HCT116 (cell line): ENCODE data around the gene PDE6D. TPM values are rescaled to one million over a fixed set of nuclear protein-coding genes. Genes with fewer than 3 reads are reported as not detected.

Experiments
- ATAC-seq: fragments of 200-7000 bp; cut with Tn5 transposase; 2 replicates; pipeline ENCODE4 v1.9.1; 2020; ENCODE audit warnings: mild to moderate bottlenecking, moderate library complexity
- BruUV-seq: library from RNA; stranded (reverse); fragments of 400-500 nt; replicated peaks from 2 replicates; lab custom pipeline; 2021; lab: Mats Ljungman, UMichigan
- CTCF ChIA-PET: fragments of 300-600 bp; sonication (Branson Sonifier 250); formaldehyde crosslinking; loops from one replicate; lab custom pipeline; 2021; ENCODE audit warnings: antibody characterized with exemption; lab: Charles Lee
- POLR2A ChIA-PET: fragments of 300-600, 350-600 bp; sonication (Branson Sonifier 250); formaldehyde crosslinking; loops from one replicate; lab custom pipeline; 2021; ENCODE audit warnings: antibody characterized with exemption; lab: Charles Lee
- RAD21 ChIA-PET, 2 experiments: fragments of 300-600 bp; sonication (Branson Sonifier 250); formaldehyde crosslinking; loops; one replicate each; lab custom pipeline; 2023; ENCODE audit warnings: low total read pairs in 2 of 2; ENCODE audit not compliant: uncharacterized antibody in 2 of 2, unreplicated experiment in 2 of 2, low non-redundant PET in 1 of 2; lab: Charles Lee
- DNase-seq: peaks from one replicate; pipeline ENCODE4 v3.0.0-alpha.2; 2010; ENCODE audit warnings: low read depth, low spot score
- H2AFZ ChIP-seq: fragments of 200-600 bp; shearing (Covaris generic), sonication (generic); 2 replicates; pipeline ENCODE4 v1.6.1; 2017; ENCODE audit warnings: low read depth, mixed run types, mixed read lengths, antibody characterized with exemption, low read length; ENCODE audit not compliant: poor library complexity, severe bottlenecking
- H3K27ac ChIP-seq: 2 replicates; pipeline ENCODE4 v1.5.1; 2012; ENCODE audit warnings: low read depth, low read length
- H3K27me3 ChIP-seq: fragments of 200-600 bp; sonication (generic); 2 replicates; pipeline ENCODE4 v1.6.1; 2016; ENCODE audit warnings: mixed run types, low read length, mixed read lengths; ENCODE audit not compliant: insufficient read depth
- H3K36me3 ChIP-seq, 2 experiments: fragments of 200-500 bp in 1 of 2; fragments of 200-600 bp in 1 of 2; sonication (Bioruptor generic) in 1 of 2; sonication (generic) in 1 of 2; 2 replicates each; pipeline versions ENCODE4 v1.5.1 to v1.6.1; 2014 to 2016; ENCODE audit warnings: low read length in 2 of 2, inconsistent platforms in 1 of 2, mixed read lengths in 1 of 2, mixed run types in 1 of 2; ENCODE audit not compliant: insufficient read depth in 2 of 2, control insufficient read depth in 1 of 2
- H3K4me1 ChIP-seq, 2 experiments: fragments of 200-600 bp in 1 of 2; sonication (generic) in 1 of 2; 2 replicates each; pipeline versions ENCODE4 v1.5.1 to v1.6.1; 2012 to 2017; ENCODE audit warnings: low read length in 2 of 2, inconsistent platforms in 1 of 2, mild to moderate bottlenecking in 1 of 2, mixed read lengths in 1 of 2, mixed run types in 1 of 2, moderate library complexity in 1 of 2; ENCODE audit not compliant: insufficient read depth in 2 of 2, control insufficient read depth in 1 of 2
- H3K4me2 ChIP-seq: fragments of 200-600 bp; sonication (generic); 2 replicates; pipeline ENCODE4 v1.6.1; 2017; ENCODE audit warnings: mixed run types, low read length, mixed read lengths
- H3K4me3 ChIP-seq, 2 experiments: fragments of 200-600 bp in 1 of 2; sonication (generic) in 1 of 2; replicated peaks in 1 of 2; 2 replicates each; pipeline ENCODE4 v1.5.1; 2011 to 2016; ENCODE audit warnings: low read length in 2 of 2, control low read depth in 1 of 2, low read depth in 1 of 2, mild to moderate bottlenecking in 1 of 2, mixed read lengths in 1 of 2, mixed run types in 1 of 2
- H3K79me2 ChIP-seq: fragments of 200-600 bp; sonication (generic); 2 replicates; pipeline ENCODE4 v1.6.1; 2017; ENCODE audit warnings: mild to moderate bottlenecking, mixed run types, low read length, moderate library complexity, mixed read lengths; ENCODE audit not compliant: insufficient read depth
- H3K9ac ChIP-seq: fragments of 200-600 bp; sonication (generic); 2 replicates; pipeline ENCODE4 v1.6.1; 2016; ENCODE audit warnings: low read length, mixed read lengths
- H3K9me2 ChIP-seq: fragments of 200-600 bp; sonication (generic), shearing (Covaris generic); 2 replicates; pipeline ENCODE4 v1.6.1; 2017; ENCODE audit warnings: mixed run types, mild to moderate bottlenecking, moderate library complexity; ENCODE audit not compliant: insufficient read depth
- H3K9me3 ChIP-seq, 2 experiments: fragments of 200-500 bp in 1 of 2; fragments of 200-600 bp in 1 of 2; sonication (Bioruptor generic) in 1 of 2; sonication (generic) in 1 of 2; 2 replicates each; pipeline ENCODE4 v1.6.1; 2014 to 2017; ENCODE audit warnings: low read length in 2 of 2, mixed read lengths in 2 of 2, inconsistent platforms in 1 of 2, low read depth in 1 of 2, mild to moderate bottlenecking in 1 of 2, mixed run types in 1 of 2, moderate library complexity in 1 of 2; ENCODE audit not compliant: control insufficient read depth in 1 of 2, insufficient read depth in 1 of 2
- H4K20me1 ChIP-seq: fragments of 200-600 bp; sonication (generic), shearing (Covaris generic); 2 replicates; pipeline ENCODE4 v1.6.1; 2017; ENCODE audit warnings: mixed run types, mild to moderate bottlenecking, moderate library complexity; ENCODE audit not compliant: insufficient read depth
- CEBPB ChIP-seq: IDR thresholded peaks from 2 replicates; pipeline ENCODE4 v1.6.1; 2012; ENCODE audit warnings: low read depth
- EGR1 ChIP-seq: IDR thresholded peaks from 2 replicates; pipeline ENCODE4 v1.6.1; 2012; ENCODE audit warnings: low read depth
- ELF1 ChIP-seq: IDR thresholded peaks from 2 replicates; pipeline ENCODE4 v1.6.1; 2012; ENCODE audit warnings: low read depth, borderline replicate concordance
- FOSL1 ChIP-seq: IDR thresholded peaks from 2 replicates; pipeline ENCODE4 v1.6.1; 2012; ENCODE audit warnings: low read depth
- JUND ChIP-seq: IDR thresholded peaks from 2 replicates; pipeline ENCODE4 v1.6.1; 2012
- POLR2A ChIP-seq: IDR thresholded peaks from 2 replicates; pipeline ENCODE4 v1.7.0; 2011; ENCODE audit warnings: borderline replicate concordance; ENCODE audit not compliant: insufficient read depth, insufficient read length; ENCODE audit errors: extremely low read depth
- RAD21 ChIP-seq: IDR thresholded peaks from 2 replicates; pipeline ENCODE4 v1.6.1; 2012; ENCODE audit warnings: low read depth, mild to moderate bottlenecking
- SRF ChIP-seq: IDR thresholded peaks from 2 replicates; pipeline ENCODE4 v1.6.1; 2012; ENCODE audit warnings: low read depth
- TCF7L2 ChIP-seq: IDR thresholded peaks from 2 replicates; pipeline ENCODE4 v1.7.0; 2011; ENCODE audit warnings: borderline replicate concordance, inconsistent platforms; ENCODE audit not compliant: insufficient read depth, insufficient read length; ENCODE audit errors: extremely low read depth
- intact Hi-C: fragments of 100-400 bp; cut with micrococcal nuclease; formaldehyde crosslinking; loops from 2 replicates; pipeline ENCODE4 v1.10.0; 2022
- total RNA-seq: library from RNA; stranded (reverse); gene quantifications from one replicate; pipeline ENCODE4 v1.2.1, GENCODE V29; 2021; ENCODE audit not compliant: unreplicated experiment
- TF ChIP-seq, protein P1 (sequence below), 3 experiments: fragments of 200-600 bp in 1 of 3; sonication (generic) in 1 of 3; IDR thresholded peaks in 2 of 3; conservative IDR thresholded peaks in 1 of 3; 2 replicates each; pipeline ENCODE4 v1.5.1; 2012 to 2017; ENCODE audit warnings: low read depth in 2 of 3, low read length in 2 of 3, antibody characterized with exemption in 1 of 3, borderline replicate concordance in 1 of 3, control low read depth in 1 of 3, mild to moderate bottlenecking in 1 of 3, mixed read lengths in 1 of 3, mixed run types in 1 of 3, moderate library complexity in 1 of 3; ENCODE audit not compliant: insufficient read depth in 1 of 3

The PDE6D gene
- total RNA-seq, 1 experiment from 2014 or later, result 26.6 TPM

DNA sequence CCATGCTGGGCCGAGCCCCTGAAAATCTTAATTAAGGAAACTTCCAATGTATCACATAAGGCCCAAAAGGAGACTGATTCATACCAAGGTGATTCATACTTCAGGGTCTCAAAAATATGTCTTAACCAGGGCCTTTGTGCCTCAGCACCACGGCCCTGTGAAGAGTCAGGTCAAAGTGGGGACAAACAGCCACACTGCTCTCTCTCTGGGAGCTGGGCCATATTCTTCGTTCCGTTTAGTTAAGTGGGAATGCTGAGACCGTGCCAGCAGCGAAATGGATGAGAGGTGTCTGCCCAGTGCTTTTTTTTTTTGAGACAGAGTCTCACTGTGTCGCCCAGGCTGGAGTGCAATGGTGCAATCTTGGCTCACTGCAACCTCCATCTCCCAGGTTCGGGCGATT is 82.1 kb downstream of the PDE6D start (continued):
- no peak for TF ChIP-seq RAD21
- no peak for TF ChIP-seq JUND
- no peak for TF ChIP-seq ELF1
- TF ChIP-seq, protein P1, sequence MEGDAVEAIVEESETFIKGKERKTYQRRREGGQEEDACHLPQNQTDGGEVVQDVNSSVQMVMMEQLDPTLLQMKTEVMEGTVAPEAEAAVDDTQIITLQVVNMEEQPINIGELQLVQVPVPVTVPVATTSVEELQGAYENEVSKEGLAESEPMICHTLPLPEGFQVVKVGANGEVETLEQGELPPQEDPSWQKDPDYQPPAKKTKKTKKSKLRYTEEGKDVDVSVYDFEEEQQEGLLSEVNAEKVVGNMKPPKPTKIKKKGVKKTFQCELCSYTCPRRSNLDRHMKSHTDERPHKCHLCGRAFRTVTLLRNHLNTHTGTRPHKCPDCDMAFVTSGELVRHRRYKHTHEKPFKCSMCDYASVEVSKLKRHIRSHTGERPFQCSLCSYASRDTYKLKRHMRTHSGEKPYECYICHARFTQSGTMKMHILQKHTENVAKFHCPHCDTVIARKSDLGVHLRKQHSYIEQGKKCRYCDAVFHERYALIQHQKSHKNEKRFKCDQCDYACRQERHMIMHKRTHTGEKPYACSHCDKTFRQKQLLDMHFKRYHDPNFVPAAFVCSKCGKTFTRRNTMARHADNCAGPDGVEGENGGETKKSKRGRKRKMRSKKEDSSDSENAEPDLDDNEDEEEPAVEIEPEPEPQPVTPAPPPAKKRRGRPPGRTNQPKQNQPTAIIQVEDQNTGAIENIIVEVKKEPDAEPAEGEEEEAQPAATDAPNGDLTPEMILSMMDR (IDR thresholded peaks at IDR 0.05 in 2 of 3, conservative IDR thresholded peaks at IDR 0.05 in 1 of 3; ENCODE audit: borderline replicate concordance in 1 of 3, insufficient read depth in 1 of 3, low read depth in 2 of 3, low read length in 2 of 3), result no peak
- TF ChIP-seq POLR2A, result no peak
- no peak for TF ChIP-seq FOSL1
- TF ChIP-seq SRF, result no peak

DNA sequence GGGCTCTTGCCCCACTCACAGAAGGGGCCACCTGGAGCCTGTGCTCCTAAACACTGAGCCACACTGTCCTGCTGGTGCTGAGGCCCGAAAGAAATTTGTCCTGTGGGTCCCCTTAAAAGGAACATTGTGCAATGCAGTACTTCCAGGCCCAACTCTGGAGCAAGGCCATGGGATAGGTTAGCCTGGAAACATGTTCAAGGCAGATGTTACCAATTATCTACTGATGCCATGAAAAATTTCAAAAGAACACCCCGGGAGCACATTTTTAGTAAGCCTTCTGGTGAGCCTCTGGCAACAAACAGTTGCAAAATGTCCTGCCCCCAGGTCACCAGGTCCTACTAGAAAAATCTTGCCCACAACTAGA is 85.1 kb downstream of the PDE6D start:
- Histone ChIP-seq H3K27ac (no peak overlapping the region), H2AFZ (no peak overlapping the region), H4K20me1 (no peaks in the 10 kb centered on the region), H3K27me3 (no peaks in the 10 kb centered on the region), H3K9me3 (no peaks in the 10 kb centered on the region), H3K9ac (no peak overlapping the region), H3K4me2 (no peak overlapping the region), H3K4me1 (peaks cover 4 to 29% of the 10 kb centered on the region in 2 experiments; a peak in 3 of 4 replicates), H3K9me2 (no peaks in the 10 kb centered on the region), H3K36me3 (no peaks in the 10 kb centered on the region), H3K79me2 (no peaks in the 10 kb centered on the region), H3K4me3 (no peak overlapping the region)
- POLR2A ChIA-PET, result interaction anchor here (1.6 kb wide), 1 partner anchor 12 kb away, joined by 5 read pairs; the partner anchor contains the start of gene PTMA
- RAD21 ChIA-PET, result no interaction called here
- intact Hi-C loops, result no loop called here
- DNase-seq (no peak), ATAC-seq (no peak)
- CTCF ChIA-PET, result interaction anchor here (1.4 to 2.3 kb wide), 2 partner anchors 8 to 11 kb away, joined by 4 to 11 read pairs; no protein-coding TSS in a partner anchor
- no peak for TF ChIP-seq TCF7L2
- no peak for TF ChIP-seq EGR1
- TF ChIP-seq ELF1, result no peak
- TF ChIP-seq CEBPB, result no peak
- no peak for TF ChIP-seq SRF
- BruUV-seq, result no TSS peak
